HepG2 (cell line): ENCODE results near the gene SCNM1. TPM values are rescaled to one million over a fixed set of nuclear protein-coding genes. Genes with fewer than 3 reads are reported as not detected.

Source experiments
- CEBPB ChIP-seq: IDR thresholded peaks from 2 replicates; pipeline ENCODE4 v1.6.1; 2011; ENCODE audit warnings: low read depth, low read length, improper control_type of control experiment, borderline replicate concordance
- IRX3 ChIP-seq: sonication (generic); formaldehyde crosslinking; IDR thresholded peaks from 2 replicates; pipeline ENCODE4 v1.8.1; 2023; ENCODE audit warnings: mild to moderate bottlenecking, low read depth, missing genetic modification reagents, borderline replicate concordance
- KDM4B ChIP-seq: sonication (generic); formaldehyde crosslinking; IDR thresholded peaks from 2 replicates; pipeline ENCODE4 v1.4.0; 2020; ENCODE audit warnings: missing genetic modification reagents
- NKX3-1 ChIP-seq: sonication (generic); formaldehyde crosslinking; IDR thresholded peaks from 2 replicates; pipeline ENCODE4 v1.5.0; 2020; ENCODE audit warnings: missing genetic modification reagents
- RFXANK ChIP-seq: IDR thresholded peaks from 2 replicates; pipeline ENCODE4 v1.6.1; 2016
- SIX4 ChIP-seq: sonication (generic); formaldehyde crosslinking; IDR thresholded peaks from 2 replicates; pipeline ENCODE4 v1.4.0; 2020; ENCODE audit warnings: missing genetic modification reagents
- SOX13 ChIP-seq, 3 experiments: fragments of 450-650 bp in 1 of 3; sonication (generic) in 1 of 3; formaldehyde crosslinking in 1 of 3; IDR thresholded peaks in 2 of 3; conservative IDR thresholded peaks in 1 of 3; 2 replicates each; pipeline versions ENCODE4 v1.5.0 to v1.6.1; 2016 to 2020; ENCODE audit warnings: antibody characterized with exemption in 1 of 3, mild to moderate bottlenecking in 1 of 3, missing compliant biosample characterization in 1 of 3, missing genetic modification reagents in 1 of 3, moderate library complexity in 1 of 3
- ZEB1 ChIP-seq: IDR thresholded peaks from 2 replicates; pipeline ENCODE4 v1.6.1; 2012; ENCODE audit warnings: mild to moderate bottlenecking, low read depth, inconsistent platforms; ENCODE audit not compliant: insufficient replicate concordance
- ZFY ChIP-seq: sonication (generic); formaldehyde crosslinking; IDR thresholded peaks from 2 replicates; pipeline ENCODE4 v1.4.0; 2020; ENCODE audit warnings: missing genetic modification reagents
- ZNF430 ChIP-seq: sonication (generic); formaldehyde crosslinking; IDR thresholded peaks from 2 replicates; pipeline ENCODE4 v1.9.0; 2021; ENCODE audit warnings: mild to moderate bottlenecking, missing genetic modification reagents
- ZNF563 ChIP-seq: sonication (generic); formaldehyde crosslinking; IDR thresholded peaks from 2 replicates; pipeline ENCODE4 v1.8.0; 2022; ENCODE audit warnings: mild to moderate bottlenecking, moderate library complexity, missing genetic modification reagents
- ZNF615 ChIP-seq: sonication (generic); formaldehyde crosslinking; IDR thresholded peaks from 2 replicates; pipeline ENCODE4 v1.5.0; 2020; ENCODE audit warnings: mild to moderate bottlenecking, missing genetic modification reagents, borderline replicate concordance
- ZNF619 ChIP-seq: sonication (generic); formaldehyde crosslinking; IDR thresholded peaks from 2 replicates; pipeline ENCODE4 v1.4.0; 2020; ENCODE audit warnings: mild to moderate bottlenecking, missing genetic modification reagents
- ZNF773 ChIP-seq: sonication (generic); formaldehyde crosslinking; IDR thresholded peaks from 2 replicates; pipeline ENCODE4 v1.4.0; 2020; ENCODE audit warnings: missing genetic modification reagents, borderline replicate concordance
- ZNF850 ChIP-seq: sonication (generic); formaldehyde crosslinking; conservative IDR thresholded peaks from 2 replicates; pipeline ENCODE4 v1.9.0; 2021; ENCODE audit warnings: mild to moderate bottlenecking, missing genetic modification reagents
- polyA plus RNA-seq, 8 experiments: library from polyadenylated mRNA; depleted of rRNA in 3 of 8; stranded (reverse) in 7 of 8; unstranded in 1 of 8; fragments of >200 nt; fragmentation: Illumina TruSeq in 4 of 8; extraction: Trizol in 4 of 8; gene quantifications; 2 replicates each; pipeline versions ENCODE4 v1.2.1 to v1.2.3, GENCODE V29; 2011 to 2016; ENCODE audit warnings: low read depth in 4 of 8, missing spikeins in 1 of 8, mixed read lengths in 1 of 8; ENCODE audit not compliant: insufficient read depth in 1 of 8
- total RNA-seq, 5 experiments: library from RNA; depleted of rRNA; stranded (reverse); fragments of >200 nt; fragmentation: Illumina TruSeq; extraction: Trizol; gene quantifications; 2 replicates each; pipeline ENCODE4 v1.2.3, GENCODE V29; 2016; ENCODE audit warnings: low read depth in 1 of 5
- TF ChIP-seq, protein P1 (sequence below): sonication (generic); formaldehyde crosslinking; IDR thresholded peaks from 2 replicates; pipeline ENCODE4 v1.4.0; 2020; ENCODE audit warnings: missing genetic modification reagents
- TF ChIP-seq, protein P2 (sequence below): sonication (generic); formaldehyde crosslinking; IDR thresholded peaks from 2 replicates; pipeline ENCODE4 v1.5.1; 2020; ENCODE audit warnings: mild to moderate bottlenecking, moderate library complexity, missing genetic modification reagents
- TF ChIP-seq, protein P3 (sequence below): sonication (generic); formaldehyde crosslinking; IDR thresholded peaks from 2 replicates; pipeline ENCODE4 v1.4.0; 2020; ENCODE audit warnings: mild to moderate bottlenecking, missing genetic modification reagents, borderline replicate concordance
- TF ChIP-seq, protein P4 (sequence below): IDR thresholded peaks from 2 replicates; pipeline ENCODE4 v1.6.1; 2012; ENCODE audit warnings: inconsistent platforms

The SCNM1 gene
- total and polyA plus RNA-seq, 2 of the 13 experiments (the other 11 are each of a cell fraction or from before 2014, with no cell fraction given), result 16.3 to 31.5 TPM

DNA sequence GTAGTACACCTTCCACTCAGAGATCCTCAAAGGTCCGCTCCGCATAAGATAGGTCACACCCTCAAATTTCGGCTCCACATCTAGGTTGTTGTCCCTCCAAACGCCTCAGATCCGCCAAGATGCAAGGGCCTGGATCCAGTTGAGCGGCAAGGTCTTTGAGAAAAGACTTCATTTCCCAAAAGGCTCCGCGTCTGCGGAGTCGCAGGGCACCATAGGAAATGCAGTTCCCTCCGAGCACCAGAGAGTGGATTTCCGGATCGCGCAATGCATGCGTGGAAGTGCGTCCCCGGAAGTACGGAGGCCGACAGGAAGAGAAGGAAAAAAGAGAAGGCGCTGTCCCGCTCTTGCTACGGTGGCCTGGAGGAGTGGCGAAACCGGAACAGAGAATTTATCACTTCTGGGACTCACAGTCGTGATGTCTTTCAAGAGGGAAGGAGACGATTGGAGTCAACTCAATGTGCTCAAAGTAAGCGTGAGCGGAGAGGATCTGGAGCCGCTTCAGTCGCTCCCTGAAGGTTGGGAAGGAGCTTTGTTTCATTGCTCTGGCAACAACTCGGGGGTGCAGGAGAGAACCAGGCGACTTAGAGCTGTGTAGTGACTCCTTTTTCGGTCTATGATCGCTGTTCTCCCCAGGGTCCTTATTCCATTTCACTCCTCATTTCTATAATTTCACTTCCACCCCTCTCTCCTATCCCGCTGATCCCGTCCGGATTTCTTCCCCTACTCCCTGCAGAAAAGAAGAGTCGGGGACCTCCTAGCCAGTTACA lies at the start of gene SCNM1, which contains the start of gene LYSMD1 (continued):
- TF ChIP-seq, protein P1, sequence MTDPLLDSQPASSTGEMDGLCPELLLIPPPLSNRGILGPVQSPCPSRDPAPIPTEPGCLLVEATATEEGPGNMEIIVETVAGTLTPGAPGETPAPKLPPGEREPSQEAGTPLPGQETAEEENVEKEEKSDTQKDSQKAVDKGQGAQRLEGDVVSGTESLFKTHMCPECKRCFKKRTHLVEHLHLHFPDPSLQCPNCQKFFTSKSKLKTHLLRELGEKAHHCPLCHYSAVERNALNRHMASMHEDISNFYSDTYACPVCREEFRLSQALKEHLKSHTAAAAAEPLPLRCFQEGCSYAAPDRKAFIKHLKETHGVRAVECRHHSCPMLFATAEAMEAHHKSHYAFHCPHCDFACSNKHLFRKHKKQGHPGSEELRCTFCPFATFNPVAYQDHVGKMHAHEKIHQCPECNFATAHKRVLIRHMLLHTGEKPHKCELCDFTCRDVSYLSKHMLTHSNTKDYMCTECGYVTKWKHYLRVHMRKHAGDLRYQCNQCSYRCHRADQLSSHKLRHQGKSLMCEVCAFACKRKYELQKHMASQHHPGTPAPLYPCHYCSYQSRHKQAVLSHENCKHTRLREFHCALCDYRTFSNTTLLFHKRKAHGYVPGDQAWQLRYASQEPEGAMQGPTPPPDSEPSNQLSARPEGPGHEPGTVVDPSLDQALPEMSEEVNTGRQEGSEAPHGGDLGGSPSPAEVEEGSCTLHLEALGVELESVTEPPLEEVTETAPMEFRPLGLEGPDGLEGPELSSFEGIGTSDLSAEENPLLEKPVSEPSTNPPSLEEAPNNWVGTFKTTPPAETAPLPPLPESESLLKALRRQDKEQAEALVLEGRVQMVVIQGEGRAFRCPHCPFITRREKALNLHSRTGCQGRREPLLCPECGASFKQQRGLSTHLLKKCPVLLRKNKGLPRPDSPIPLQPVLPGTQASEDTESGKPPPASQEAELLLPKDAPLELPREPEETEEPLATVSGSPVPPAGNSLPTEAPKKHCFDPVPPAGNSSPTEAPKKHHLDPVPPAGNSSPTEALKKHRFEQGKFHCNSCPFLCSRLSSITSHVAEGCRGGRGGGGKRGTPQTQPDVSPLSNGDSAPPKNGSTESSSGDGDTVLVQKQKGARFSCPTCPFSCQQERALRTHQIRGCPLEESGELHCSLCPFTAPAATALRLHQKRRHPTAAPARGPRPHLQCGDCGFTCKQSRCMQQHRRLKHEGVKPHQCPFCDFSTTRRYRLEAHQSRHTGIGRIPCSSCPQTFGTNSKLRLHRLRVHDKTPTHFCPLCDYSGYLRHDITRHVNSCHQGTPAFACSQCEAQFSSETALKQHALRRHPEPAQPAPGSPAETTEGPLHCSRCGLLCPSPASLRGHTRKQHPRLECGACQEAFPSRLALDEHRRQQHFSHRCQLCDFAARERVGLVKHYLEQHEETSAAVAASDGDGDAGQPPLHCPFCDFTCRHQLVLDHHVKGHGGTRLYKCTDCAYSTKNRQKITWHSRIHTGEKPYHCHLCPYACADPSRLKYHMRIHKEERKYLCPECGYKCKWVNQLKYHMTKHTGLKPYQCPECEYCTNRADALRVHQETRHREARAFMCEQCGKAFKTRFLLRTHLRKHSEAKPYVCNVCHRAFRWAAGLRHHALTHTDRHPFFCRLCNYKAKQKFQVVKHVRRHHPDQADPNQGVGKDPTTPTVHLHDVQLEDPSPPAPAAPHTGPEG (CRISPR knock-in tag), result 0 out of 2 replicates have a peak, but pooled peaks have one; percentile 72
- TF ChIP-seq ZNF430 (CRISPR knock-in tag) (peak; percentile 66; the same call in 1 of the 2 replicates), IRX3 (CRISPR knock-in tag) (no peak), ZFY (CRISPR knock-in tag) (peak; percentile 99), NKX3-1 (CRISPR knock-in tag) (peak; percentile 38; the same call in 1 of the 2 replicates), SIX4 (CRISPR knock-in tag) (peak; percentile 62; the same call in 1 of the 2 replicates), ZNF850 (CRISPR knock-in tag) (no peak), SOX13 (IDR thresholded peaks at IDR 0.05) (no peak), SOX13 (CRISPR knock-in tag; conservative IDR thresholded peaks at IDR 0.05 in 1 of 2, IDR thresholded peaks at IDR 0.05 in 1 of 2) (peak in 1 of 2 experiments; percentile 18; a peak in 1 of 4 replicates), ZNF773 (CRISPR knock-in tag) (no peak), ZNF619 (no peak), KDM4B (CRISPR knock-in tag) (peak; percentile 70; the same call in 1 of the 2 replicates), ZNF563 (CRISPR knock-in tag) (peak; percentile 52; the same call in 1 of the 2 replicates), ZEB1 (no peak), ZNF615 (CRISPR knock-in tag) (0 out of 2 replicates have a peak, but pooled peaks have one; percentile 30), RFXANK (0 out of 2 replicates have a peak, but pooled peaks have one; percentile 23), CEBPB (peak; percentile 56; the same call in 1 of the 2 replicates)
- TF ChIP-seq, protein P2, sequence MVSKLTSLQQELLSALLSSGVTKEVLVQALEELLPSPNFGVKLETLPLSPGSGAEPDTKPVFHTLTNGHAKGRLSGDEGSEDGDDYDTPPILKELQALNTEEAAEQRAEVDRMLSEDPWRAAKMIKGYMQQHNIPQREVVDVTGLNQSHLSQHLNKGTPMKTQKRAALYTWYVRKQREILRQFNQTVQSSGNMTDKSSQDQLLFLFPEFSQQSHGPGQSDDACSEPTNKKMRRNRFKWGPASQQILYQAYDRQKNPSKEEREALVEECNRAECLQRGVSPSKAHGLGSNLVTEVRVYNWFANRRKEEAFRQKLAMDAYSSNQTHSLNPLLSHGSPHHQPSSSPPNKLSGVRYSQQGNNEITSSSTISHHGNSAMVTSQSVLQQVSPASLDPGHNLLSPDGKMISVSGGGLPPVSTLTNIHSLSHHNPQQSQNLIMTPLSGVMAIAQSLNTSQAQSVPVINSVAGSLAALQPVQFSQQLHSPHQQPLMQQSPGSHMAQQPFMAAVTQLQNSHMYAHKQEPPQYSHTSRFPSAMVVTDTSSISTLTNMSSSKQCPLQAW (CRISPR knock-in tag), result peak; percentile 79
- TF ChIP-seq, protein P3, sequence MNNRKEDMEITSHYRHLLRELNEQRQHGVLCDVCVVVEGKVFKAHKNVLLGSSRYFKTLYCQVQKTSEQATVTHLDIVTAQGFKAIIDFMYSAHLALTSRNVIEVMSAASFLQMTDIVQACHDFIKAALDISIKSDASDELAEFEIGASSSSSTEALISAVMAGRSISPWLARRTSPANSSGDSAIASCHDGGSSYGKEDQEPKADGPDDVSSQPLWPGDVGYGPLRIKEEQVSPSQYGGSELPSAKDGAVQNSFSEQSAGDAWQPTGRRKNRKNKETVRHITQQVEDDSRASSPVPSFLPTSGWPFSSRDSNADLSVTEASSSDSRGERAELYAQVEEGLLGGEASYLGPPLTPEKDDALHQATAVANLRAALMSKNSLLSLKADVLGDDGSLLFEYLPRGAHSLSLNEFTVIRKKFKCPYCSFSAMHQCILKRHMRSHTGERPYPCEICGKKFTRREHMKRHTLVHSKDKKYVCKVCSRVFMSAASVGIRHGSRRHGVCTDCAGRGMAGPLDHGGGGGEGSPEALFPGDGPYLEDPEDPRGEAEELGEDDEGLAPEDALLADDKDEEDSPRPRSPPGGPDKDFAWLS, result no peak; the same call in 1 of the 2 replicates
- TF ChIP-seq, protein P4, sequence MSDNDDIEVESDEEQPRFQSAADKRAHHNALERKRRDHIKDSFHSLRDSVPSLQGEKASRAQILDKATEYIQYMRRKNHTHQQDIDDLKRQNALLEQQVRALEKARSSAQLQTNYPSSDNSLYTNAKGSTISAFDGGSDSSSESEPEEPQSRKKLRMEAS, result peak; percentile 38; the same call in 1 of the 2 replicates
